ENCODE data around the gene B4GALT5.
"Not testable (repeated sequence)": the region's sequence is repeated elsewhere in the genome, so short reads cannot be mapped to it uniquely, and the experiment has no call there.

The B4GALT5 gene, protein sequence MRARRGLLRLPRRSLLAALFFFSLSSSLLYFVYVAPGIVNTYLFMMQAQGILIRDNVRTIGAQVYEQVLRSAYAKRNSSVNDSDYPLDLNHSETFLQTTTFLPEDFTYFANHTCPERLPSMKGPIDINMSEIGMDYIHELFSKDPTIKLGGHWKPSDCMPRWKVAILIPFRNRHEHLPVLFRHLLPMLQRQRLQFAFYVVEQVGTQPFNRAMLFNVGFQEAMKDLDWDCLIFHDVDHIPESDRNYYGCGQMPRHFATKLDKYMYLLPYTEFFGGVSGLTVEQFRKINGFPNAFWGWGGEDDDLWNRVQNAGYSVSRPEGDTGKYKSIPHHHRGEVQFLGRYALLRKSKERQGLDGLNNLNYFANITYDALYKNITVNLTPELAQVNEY

DNA sequence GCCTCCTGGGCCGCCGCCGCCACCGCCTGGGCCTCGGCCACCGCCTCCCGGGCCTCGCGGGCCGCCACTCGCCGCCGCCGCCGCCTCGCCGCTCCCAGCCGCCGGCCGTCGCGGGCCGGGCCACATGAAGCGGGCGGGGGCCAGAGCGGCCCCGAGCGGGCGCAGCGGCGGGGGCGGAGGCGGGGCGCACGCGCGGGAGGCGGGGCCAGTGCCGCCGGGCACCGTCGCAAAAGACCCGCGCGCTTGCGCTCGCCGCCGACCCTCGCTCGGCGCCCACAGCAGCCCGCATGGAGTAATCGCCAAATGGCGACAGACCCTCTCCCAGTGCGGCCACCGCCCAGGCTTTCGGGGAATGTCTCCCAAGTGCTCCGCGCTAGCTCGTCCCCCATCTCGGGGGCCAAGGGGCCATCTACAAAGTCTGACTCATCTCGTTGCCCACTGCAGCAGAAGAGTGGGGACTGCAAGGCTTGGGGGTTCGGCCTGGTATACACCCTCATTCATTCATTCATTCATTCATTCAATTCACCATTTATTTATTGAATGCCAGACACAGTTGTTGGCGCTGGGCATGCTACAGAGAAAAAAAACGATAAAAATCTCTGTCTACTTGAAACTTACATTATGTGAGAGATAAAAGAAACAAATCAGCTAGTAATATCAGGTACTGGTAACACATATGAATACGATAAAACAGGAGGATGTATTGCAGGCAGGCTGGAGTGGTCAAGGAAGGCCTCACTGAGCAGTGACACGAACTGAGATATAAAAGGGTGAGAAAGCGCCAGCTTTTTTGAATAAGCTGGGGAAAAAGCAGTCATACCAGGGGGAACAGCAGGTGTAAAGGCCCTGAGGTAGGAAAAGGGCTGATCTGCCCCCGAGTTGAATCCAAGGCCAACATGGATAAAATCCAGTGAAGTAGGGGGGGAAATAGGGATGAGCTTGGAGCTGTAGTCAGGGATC lies at the start of gene B4GALT5:
Gene B4GALT5, minus strand, starts transcription at position 126 of the 960 bp plus-strand sequence. CDS start 188 bp downstream, outside the sequence.
- H3K9me3 Mint-ChIP-seq: no peaks in the 10 kb centered on the region
- peak within 1 kb of the TSS; percentile 85 for H3K4me3 Mint-ChIP-seq
- peaks cover 61% of the 10 kb centered on the region for H3K4me1 Mint-ChIP-seq (ENCODE audit: low read depth)
- H3K36me3 Mint-ChIP-seq (ENCODE audit: low read depth): peaks cover 18% of the 10 kb centered on the region
- no peaks in the 10 kb centered on the region for H3K27me3 Mint-ChIP-seq
- intact Hi-C loops (cut with micrococcal nuclease): loop anchor here (5.0 kb wide), 2 partner anchors 37 to 98 kb away; partner anchors contain the start of gene SLC9A8
- H3K27ac Mint-ChIP-seq: peak within 1 kb of the TSS; percentile 85

DNA sequence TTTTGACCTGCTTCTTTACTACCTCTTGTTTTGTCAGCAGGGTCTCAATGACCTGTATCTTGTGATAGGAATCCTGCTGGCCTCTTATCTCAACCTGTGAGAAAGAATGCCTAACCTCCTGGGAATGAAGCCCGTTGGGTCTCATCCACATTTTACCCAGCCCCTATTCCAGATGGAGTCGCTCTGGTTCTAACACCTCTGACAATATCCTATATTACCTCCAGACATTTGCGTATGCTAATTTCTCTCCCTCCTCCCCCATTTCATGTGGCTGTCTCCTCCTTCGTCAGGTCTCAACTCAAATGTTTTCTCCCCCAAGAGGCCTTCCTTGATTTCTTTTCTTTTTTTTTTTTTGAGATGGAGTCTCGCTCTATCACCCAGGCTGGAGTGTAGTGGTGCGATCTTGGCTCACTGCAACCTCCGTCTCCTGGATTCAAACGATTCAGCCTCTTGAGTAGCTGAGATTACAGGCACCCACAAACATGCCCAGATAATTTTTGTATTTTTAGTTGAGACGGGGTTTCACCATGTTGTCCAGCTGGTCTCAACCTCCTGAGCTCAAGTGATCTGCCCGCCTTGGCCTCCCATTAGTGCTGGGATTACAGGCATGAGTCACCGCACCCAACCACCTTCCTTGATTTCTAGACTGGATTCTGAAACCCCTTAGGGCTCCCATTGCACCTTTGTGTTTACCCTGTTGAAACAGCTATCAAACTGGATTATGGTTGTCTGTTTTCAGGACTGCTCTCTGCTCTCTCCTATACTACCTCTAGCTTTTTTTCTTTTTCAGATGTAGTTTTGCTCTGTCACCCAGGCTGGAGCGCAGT lies 49.5 kb upstream of the B4GALT5 start:
- Mint-ChIP-seq H3K9me3 (no peaks in the 10 kb centered on the region), H3K27ac (peak overlapping the region; percentile 80), H3K4me1 (ENCODE audit: low read depth) (peaks cover 22% of the 10 kb centered on the region), H3K4me3 (no peak overlapping the region), H3K36me3 (ENCODE audit: low read depth) (no peaks in the 10 kb centered on the region), H3K27me3 (no peaks in the 10 kb centered on the region)
- intact Hi-C loops (cut with micrococcal nuclease): no loop called here

DNA sequence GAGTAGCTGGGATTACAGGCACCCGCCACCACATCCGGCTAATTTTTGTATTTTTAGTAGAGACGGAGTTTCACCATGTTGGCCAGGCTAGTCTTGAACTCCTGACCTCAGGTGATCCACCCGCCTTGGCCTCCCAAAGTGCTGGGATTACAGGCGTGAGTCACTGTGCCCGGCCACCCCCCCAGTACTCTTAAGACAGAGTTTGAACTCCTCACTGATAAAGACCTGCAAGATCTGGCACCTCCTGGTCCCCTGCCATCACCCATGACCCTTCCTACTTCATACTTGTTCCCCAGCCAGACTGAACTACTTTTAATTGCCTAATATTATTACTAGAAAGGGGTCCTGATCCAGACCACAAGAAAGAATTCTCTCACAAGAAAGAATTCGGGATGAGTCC lies 48.2 kb upstream of the B4GALT5 start:
- H3K36me3 Mint-ChIP-seq (ENCODE audit: low read depth); H3K4me3 Mint-ChIP-seq; intact Hi-C loops (cut with micrococcal nuclease); H3K27ac Mint-ChIP-seq; H3K9me3 Mint-ChIP-seq; H3K27me3 Mint-ChIP-seq: not testable (repeated sequence)
- peaks cover 18% of the 10 kb centered on the region for H3K4me1 Mint-ChIP-seq (ENCODE audit: low read depth)

DNA sequence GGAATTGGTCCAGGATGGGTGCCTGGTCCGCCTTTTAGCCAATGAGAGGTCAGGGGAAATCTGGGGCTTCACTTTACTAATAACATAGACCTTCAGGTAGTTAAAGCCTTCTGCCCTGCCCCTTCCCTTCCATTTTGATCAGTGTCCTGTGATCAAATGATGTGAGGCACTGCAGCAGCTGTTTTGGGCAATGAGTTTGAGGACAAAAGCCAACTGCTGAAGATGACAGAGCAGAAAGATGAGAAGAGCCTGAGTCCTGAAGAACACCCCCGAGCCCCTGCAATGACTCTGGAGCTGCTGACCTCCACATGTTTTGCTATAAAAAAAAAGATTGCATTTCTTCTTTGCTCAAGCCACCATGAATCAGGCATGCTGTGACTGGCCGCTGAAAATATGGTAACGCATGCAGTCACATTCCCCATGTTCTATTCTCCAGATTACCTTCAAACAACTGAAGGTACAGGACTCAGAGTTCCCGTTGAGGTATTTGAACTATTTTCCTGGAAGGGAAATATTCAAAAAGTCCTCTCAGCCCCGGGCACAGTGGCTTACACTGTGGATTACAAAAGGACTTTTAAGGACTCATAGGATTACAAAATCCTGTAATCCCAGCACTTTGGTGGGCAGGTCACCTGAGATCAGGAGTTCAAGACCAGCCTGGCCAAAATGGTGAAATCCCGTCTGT lies 45.7 kb upstream of the B4GALT5 start:
- Mint-ChIP-seq H3K4me1 (ENCODE audit: low read depth) (no peaks in the 10 kb centered on the region), H3K4me3 (no peak overlapping the region), H3K27ac (no peak overlapping the region), H3K9me3 (no peaks in the 10 kb centered on the region), H3K27me3 (no peaks in the 10 kb centered on the region), H3K36me3 (ENCODE audit: low read depth) (no peaks in the 10 kb centered on the region)
- intact Hi-C loops (cut with micrococcal nuclease): no loop called here

DNA sequence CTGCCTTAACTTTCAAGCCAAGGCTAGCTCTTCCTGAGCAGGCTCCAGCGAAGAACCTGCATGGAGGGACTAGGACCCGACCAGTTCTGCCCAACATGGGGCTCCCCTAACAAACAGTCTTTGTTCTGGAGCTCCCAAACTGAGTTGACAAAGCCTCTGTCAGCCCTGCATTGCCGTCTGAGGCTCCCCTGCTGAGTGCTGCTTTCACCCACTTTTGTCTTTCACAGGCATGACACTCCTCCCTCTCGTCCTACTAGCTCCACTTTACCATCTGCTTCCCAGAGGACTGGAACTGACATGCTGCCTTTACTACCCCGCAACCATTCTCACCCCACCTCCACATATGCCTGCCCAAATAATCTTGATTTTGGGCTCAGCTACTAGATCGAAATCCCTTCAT lies 45.1 kb upstream of the B4GALT5 start:
- intact Hi-C loops (cut with micrococcal nuclease): no loop called here
- Mint-ChIP-seq H3K9me3 (no peaks in the 10 kb centered on the region), H3K27ac (no peak overlapping the region), H3K36me3 (ENCODE audit: low read depth) (no peaks in the 10 kb centered on the region), H3K4me1 (ENCODE audit: low read depth) (no peaks in the 10 kb centered on the region), H3K4me3 (no peak overlapping the region), H3K27me3 (no peaks in the 10 kb centered on the region)

DNA sequence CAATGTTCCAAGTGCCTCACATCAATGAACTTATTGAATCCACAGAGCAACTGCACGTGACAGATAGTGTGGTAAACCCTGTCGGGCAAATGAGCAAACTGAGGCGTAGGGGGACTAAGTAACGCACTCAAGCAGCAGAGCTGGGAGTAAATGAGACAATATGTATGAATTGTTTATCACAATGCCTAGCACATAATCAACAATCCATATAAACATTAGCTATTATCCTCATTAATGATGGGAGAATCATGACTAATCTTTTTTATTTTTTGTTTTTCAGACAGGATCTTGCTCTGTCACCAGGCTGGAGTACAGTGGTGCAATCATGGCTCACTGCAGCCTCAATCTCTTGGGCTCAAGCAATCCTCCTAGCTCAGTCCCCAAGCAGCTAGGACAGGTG lies 43.9 kb upstream of the B4GALT5 start:
- H3K4me3 Mint-ChIP-seq: no peak overlapping the region
- peaks cover 5% of the 10 kb centered on the region for H3K4me1 Mint-ChIP-seq (ENCODE audit: low read depth)
- no peak overlapping the region for H3K27ac Mint-ChIP-seq
- intact Hi-C loops (cut with micrococcal nuclease): no loop called here
- no peaks in the 10 kb centered on the region for H3K36me3 Mint-ChIP-seq (ENCODE audit: low read depth)
- H3K9me3 Mint-ChIP-seq: no peaks in the 10 kb centered on the region
- no peaks in the 10 kb centered on the region for H3K27me3 Mint-ChIP-seq

DNA sequence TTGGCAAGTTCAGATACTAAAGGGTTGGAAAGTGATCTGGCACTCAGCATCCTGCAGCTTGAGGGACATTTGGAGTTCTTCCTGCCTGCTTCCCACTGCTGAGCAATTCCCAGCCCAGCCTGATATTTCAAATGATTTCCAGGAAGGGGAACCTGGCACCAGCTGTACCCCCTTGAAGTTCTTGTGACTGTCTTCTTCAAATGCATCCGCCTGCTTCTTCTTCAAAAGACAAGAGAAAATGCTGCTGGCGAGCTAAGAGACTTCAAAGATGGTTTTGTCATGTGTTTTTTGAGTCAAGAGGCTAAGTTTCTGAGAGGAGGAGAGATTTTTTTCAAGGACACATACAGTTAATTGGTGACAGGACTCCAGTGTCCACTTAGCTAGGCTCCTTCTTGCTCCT lies 42.6 kb upstream of the B4GALT5 start:
- intact Hi-C loops (cut with micrococcal nuclease): no loop called here
- H3K36me3 Mint-ChIP-seq (ENCODE audit: low read depth): no peaks in the 10 kb centered on the region
- no peak overlapping the region for H3K4me3 Mint-ChIP-seq
- peaks cover 10% of the 10 kb centered on the region for H3K4me1 Mint-ChIP-seq (ENCODE audit: low read depth)
- no peaks in the 10 kb centered on the region for H3K27me3 Mint-ChIP-seq
- no peak overlapping the region for H3K27ac Mint-ChIP-seq
- no peaks in the 10 kb centered on the region for H3K9me3 Mint-ChIP-seq

DNA sequence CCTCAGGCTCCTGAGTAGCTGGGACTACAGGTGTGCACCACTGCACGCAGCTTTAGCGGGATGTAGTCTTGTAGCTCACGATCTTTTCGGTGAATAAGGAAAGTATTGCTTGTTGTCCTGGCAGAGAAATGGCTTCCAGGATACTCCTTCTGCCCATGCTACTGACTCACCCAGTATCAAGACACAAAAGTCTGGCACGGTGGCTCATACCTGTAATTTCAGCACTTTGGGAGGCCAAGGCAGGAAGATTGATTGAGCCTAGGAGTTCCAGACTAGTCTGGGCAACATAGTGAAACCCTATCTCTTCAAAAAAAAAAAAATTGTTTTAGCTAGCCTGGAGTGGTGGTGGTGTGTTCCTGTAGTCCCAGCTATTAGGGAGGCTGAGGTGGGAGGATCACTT lies 40.9 kb upstream of the B4GALT5 start:
- Mint-ChIP-seq H3K27ac (no peak overlapping the region), H3K4me1 (ENCODE audit: low read depth) (peaks cover 27% of the 10 kb centered on the region), H3K27me3 (no peaks in the 10 kb centered on the region), H3K4me3 (no peak overlapping the region), H3K9me3 (no peaks in the 10 kb centered on the region), H3K36me3 (ENCODE audit: low read depth) (no peaks in the 10 kb centered on the region)
- intact Hi-C loops (cut with micrococcal nuclease): no loop called here

DNA sequence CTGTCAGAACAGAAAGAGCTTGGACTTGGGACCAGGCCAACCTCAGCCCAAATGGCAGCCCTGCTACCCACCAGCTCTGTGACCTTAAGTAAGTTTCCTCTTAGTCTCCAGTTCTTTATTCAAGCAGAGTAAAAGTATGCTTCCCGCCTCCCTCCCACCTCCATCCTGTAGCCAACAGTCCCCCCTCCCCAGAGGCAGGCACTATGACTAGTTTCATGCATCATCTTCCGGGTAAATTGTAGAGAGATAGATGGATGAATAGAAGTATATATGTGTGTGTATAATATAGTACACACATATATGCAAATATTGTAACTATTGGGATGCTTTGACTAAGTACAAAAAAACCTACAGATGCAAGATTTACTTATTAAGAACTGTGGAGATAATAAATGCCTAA lies 39.5 kb upstream of the B4GALT5 start:
- peaks cover 29% of the 10 kb centered on the region for H3K4me1 Mint-ChIP-seq (ENCODE audit: low read depth)
- H3K9me3 Mint-ChIP-seq: no peaks in the 10 kb centered on the region
- H3K36me3 Mint-ChIP-seq (ENCODE audit: low read depth): no peaks in the 10 kb centered on the region
- H3K4me3 Mint-ChIP-seq: no peak overlapping the region
- H3K27ac Mint-ChIP-seq: no peak overlapping the region
- intact Hi-C loops (cut with micrococcal nuclease): no loop called here
- no peaks in the 10 kb centered on the region for H3K27me3 Mint-ChIP-seq

DNA sequence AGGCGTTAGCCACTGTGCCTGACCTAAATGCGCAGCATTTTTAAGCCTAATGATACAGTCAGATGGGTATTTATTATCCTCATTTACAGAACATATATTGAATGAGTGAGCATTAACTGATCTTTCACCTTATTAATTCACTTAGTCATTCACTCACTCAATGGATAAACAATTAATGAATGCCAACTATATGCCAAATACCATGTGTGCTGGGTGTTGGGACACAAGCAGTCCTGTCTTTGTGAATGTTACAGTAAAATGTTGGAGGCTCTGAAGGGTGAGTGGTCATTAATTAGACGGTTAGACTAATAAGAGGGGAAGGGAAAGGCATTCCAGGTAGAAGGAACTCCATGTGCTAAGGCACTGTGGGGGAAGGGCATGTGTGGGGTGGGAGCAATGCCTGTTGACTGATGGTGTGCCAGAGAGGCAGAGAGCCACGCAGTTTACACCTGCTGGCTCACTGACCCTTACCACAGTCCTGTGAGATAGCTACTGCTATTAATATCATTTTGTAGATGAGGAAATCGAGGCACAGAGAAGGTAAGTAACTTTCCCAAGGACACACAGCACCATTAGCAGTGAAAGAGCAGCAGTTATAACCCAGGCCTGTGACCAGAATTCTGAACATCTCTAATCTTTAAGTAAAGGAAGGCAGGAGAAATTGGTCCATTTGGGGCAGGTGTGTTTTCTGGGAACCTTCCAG lies 38.7 kb upstream of the B4GALT5 start:
- intact Hi-C loops (cut with micrococcal nuclease): no loop called here
- no peaks in the 10 kb centered on the region for H3K36me3 Mint-ChIP-seq (ENCODE audit: low read depth)
- no peaks in the 10 kb centered on the region for H3K27me3 Mint-ChIP-seq
- H3K9me3 Mint-ChIP-seq: no peaks in the 10 kb centered on the region
- H3K4me1 Mint-ChIP-seq (ENCODE audit: low read depth): peaks cover 29% of the 10 kb centered on the region
- H3K4me3 Mint-ChIP-seq: no peak overlapping the region
- H3K27ac Mint-ChIP-seq: no peak overlapping the region

DNA sequence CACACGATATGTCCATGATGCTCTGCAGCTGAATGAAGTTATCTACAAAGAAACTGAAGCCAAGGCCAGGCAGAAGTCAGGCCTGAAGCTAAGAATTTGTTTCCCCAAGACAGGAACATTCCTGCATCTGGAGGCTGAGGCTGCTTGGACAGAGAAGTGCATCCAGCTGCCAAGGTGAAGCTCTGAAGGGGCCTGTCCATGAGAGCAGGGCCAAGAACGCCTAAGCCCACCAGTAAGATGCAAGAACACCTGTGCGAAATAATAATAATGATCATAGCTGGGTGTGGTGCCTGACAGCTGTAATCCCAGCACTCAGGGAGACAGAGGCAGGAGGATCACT lies 37.7 kb upstream of the B4GALT5 start:
- Mint-ChIP-seq H3K27ac (peak overlapping the region; percentile 71), H3K9me3 (no peaks in the 10 kb centered on the region), H3K4me1 (ENCODE audit: low read depth) (peaks cover 29% of the 10 kb centered on the region), H3K36me3 (ENCODE audit: low read depth) (no peaks in the 10 kb centered on the region), H3K27me3 (peaks cover under 1% of the 10 kb centered on the region), H3K4me3 (no peak overlapping the region)
- intact Hi-C loops (cut with micrococcal nuclease): no loop called here

DNA sequence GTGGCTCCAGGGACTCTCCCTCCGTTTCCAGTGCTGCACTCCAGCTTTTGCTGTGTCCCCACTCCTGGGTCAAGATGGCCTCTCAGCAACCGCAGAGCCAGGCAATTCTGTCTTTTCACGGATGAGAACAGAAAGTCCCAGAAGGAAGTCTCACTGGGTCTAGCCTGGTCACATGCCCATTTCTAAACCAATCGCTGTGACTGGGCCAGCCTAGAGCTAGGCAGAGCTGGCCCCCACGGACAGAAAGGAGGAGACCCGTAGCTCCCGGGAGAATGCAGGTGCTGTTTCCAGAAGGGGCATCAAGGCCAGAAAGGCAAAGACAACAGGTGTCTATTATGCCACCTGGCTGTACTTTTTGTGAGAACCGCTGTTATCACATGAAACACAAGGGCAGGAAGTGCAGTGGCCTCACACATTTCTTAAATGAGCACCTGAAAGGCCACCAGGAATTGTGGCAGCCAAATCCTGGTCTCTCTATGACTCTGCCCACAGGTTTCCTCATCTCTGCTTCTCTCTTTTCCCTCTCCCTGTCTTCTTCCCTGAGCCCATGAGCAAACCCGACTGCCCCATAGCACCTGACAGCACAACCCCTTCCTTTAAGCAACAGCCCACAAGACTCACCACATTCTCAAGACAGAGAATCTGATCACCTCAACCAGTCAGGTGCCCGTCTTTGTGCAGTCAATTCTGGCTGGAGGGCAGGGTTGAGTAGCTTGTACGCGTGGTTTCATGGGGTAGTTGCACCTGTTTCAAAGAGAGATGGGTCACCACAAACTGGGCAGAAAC lies 37.1 kb upstream of the B4GALT5 start:
- intact Hi-C loops (cut with micrococcal nuclease): no loop called here
- peaks cover 29% of the 10 kb centered on the region for H3K4me1 Mint-ChIP-seq (ENCODE audit: low read depth)
- H3K27ac Mint-ChIP-seq: peak overlapping the region; percentile 71
- H3K4me3 Mint-ChIP-seq: peak overlapping the region; percentile 14
- no peaks in the 10 kb centered on the region for H3K9me3 Mint-ChIP-seq
- peaks cover 3% of the 10 kb centered on the region for H3K27me3 Mint-ChIP-seq
- H3K36me3 Mint-ChIP-seq (ENCODE audit: low read depth): no peaks in the 10 kb centered on the region

Data from dendritic cell treated with granulocyte-macrophage colony-stimulating factor and Interleukin-4, amounts not matched to agents 40 ng/mL and 50 ng/mL, for 4 days (primary cell).